ENCODE measurements around the gene PRKG1.

PRKG1 gene

DNA sequence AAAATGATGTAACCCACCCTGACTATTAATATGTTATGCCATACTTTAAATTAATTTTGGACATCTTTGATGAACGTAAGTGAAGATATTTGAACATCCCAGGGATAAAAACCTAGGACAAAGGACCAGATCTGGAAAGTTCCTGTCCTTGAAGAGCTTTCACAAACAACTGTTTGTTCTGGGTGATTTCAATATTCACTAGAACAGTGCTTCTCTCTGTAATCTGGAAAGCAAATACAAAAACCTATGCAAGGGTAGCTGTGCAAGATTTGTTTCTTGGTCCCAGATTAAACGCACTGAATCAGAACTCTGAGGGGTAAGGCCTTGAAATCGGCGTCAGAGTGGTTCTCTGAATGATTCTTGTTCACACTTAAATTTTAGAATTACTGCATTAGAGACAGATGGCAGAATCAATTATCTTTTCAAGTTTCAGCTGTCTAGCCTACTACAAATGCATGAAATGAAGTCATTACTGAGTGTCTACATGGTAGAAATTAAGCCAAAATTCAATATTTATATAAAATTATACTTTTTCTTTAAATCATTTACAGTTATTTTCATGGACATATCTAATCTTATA, 694.7 kb downstream of the PRKG1 start:
- Histone ChIP-seq H3K4me3 (ENCODE audit: insufficient read depth, low read length, poor library complexity, severe bottlenecking) (no peak overlapping the region), H3K36me3 (ENCODE audit: low read length) (no peaks in the 10 kb centered on the region), H3K4me2 (ENCODE audit: low read depth, low read length, poor library complexity, severe bottlenecking) (no peak overlapping the region), H3K9me2 (replicated peaks; ENCODE audit: insufficient read depth, low read length) (no peaks in the 10 kb centered on the region), H3K9ac (ENCODE audit: low read length) (no peak overlapping the region), H4K20me1 (ENCODE audit: low read depth, low read length) (no peaks in the 10 kb centered on the region), H3F3A (ENCODE audit: insufficient read depth) (no peaks in the 10 kb centered on the region), H3K27me3 (ENCODE audit: low read length) (no peaks in the 10 kb centered on the region), H3K27ac (ENCODE audit: low read depth, low read length) (no peak overlapping the region), H2AFZ (ENCODE audit: low read depth, low read length, severe bottlenecking) (no peak overlapping the region), H3K79me2 (ENCODE audit: insufficient read depth, low read length) (no peaks in the 10 kb centered on the region), H3K9me3 (ENCODE audit: insufficient read depth, low read length) (no peaks in the 10 kb centered on the region)
- TF ChIP-seq, protein P1, sequence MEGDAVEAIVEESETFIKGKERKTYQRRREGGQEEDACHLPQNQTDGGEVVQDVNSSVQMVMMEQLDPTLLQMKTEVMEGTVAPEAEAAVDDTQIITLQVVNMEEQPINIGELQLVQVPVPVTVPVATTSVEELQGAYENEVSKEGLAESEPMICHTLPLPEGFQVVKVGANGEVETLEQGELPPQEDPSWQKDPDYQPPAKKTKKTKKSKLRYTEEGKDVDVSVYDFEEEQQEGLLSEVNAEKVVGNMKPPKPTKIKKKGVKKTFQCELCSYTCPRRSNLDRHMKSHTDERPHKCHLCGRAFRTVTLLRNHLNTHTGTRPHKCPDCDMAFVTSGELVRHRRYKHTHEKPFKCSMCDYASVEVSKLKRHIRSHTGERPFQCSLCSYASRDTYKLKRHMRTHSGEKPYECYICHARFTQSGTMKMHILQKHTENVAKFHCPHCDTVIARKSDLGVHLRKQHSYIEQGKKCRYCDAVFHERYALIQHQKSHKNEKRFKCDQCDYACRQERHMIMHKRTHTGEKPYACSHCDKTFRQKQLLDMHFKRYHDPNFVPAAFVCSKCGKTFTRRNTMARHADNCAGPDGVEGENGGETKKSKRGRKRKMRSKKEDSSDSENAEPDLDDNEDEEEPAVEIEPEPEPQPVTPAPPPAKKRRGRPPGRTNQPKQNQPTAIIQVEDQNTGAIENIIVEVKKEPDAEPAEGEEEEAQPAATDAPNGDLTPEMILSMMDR (IDR thresholded peaks at IDR 0.05; ENCODE audit: insufficient read depth, low read length, poor library complexity, severe bottlenecking) = no peak
- TF ChIP-seq EZH2phosphoT487 (conservative IDR thresholded peaks at IDR 0.05; ENCODE audit: low read length) = no peak

DNA sequence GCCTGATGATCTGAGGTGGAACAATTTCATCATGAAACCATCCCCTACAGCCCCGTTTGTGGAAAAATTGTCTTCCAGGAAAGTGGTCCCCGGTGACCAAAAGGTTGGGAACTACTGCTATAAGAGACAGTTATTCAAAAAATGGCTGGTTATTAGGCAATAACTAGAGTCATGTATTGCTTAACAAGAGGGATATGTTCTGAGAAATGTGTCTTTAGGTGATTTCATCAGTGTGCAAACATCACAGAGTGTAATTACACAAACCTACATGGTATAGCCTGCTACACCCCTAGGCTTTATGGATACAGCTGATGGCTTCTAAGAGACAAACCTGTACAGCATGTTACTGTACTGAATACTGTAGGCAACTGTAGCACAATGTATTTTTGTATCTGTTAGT, 696.4 kb downstream of the PRKG1 start:
- no peak for TF ChIP-seq EZH2phosphoT487 (conservative IDR thresholded peaks at IDR 0.05; ENCODE audit: low read length)
- TF ChIP-seq, protein P1 (IDR thresholded peaks at IDR 0.05; ENCODE audit: insufficient read depth, low read length, poor library complexity, severe bottlenecking) = no peak
- Histone ChIP-seq H3K36me3 (ENCODE audit: low read length) (no peaks in the 10 kb centered on the region), H3K9ac (ENCODE audit: low read length) (no peak overlapping the region), H3K9me2 (replicated peaks; ENCODE audit: insufficient read depth, low read length) (no peaks in the 10 kb centered on the region), H3K79me2 (ENCODE audit: insufficient read depth, low read length) (no peaks in the 10 kb centered on the region), H3K27ac (ENCODE audit: low read depth, low read length) (no peak overlapping the region), H3K4me3 (ENCODE audit: insufficient read depth, low read length, poor library complexity, severe bottlenecking) (no peak overlapping the region), H3K4me2 (ENCODE audit: low read depth, low read length, poor library complexity, severe bottlenecking) (no peak overlapping the region), H2AFZ (ENCODE audit: low read depth, low read length, severe bottlenecking) (no peak overlapping the region), H3K27me3 (ENCODE audit: low read length) (no peaks in the 10 kb centered on the region), H4K20me1 (ENCODE audit: low read depth, low read length) (no peaks in the 10 kb centered on the region), H3K9me3 (ENCODE audit: insufficient read depth, low read length) (no peaks in the 10 kb centered on the region), H3F3A (ENCODE audit: insufficient read depth) (no peaks in the 10 kb centered on the region)

DNA sequence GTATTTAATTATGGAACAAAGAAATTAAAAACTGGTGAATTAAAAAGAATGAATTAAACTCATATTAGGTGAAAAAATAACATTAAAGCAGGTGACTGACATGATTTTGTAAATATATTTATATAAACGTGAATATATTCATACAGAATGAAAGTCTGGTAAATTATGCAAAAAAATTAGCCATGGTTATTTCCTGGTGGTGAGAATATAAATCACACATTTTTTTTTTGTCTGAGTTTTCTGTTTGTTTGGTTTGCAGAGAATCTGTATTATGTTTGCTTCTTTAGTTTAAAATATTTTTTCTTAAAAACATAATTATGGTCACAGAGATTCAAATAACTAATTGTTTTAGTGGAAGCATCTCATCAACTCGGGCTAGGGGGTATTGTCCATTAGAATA, 698.1 kb downstream of the PRKG1 start:
- Histone ChIP-seq H3K27me3 (ENCODE audit: low read length) (no peaks in the 10 kb centered on the region), H3K4me3 (ENCODE audit: insufficient read depth, low read length, poor library complexity, severe bottlenecking) (no peak overlapping the region), H3K27ac (ENCODE audit: low read depth, low read length) (no peak overlapping the region), H3K36me3 (ENCODE audit: low read length) (no peaks in the 10 kb centered on the region), H2AFZ (ENCODE audit: low read depth, low read length, severe bottlenecking) (no peak overlapping the region), H3K4me2 (ENCODE audit: low read depth, low read length, poor library complexity, severe bottlenecking) (no peak overlapping the region), H3K9me3 (ENCODE audit: insufficient read depth, low read length) (no peaks in the 10 kb centered on the region), H3F3A (ENCODE audit: insufficient read depth) (no peaks in the 10 kb centered on the region), H3K9ac (ENCODE audit: low read length) (no peak overlapping the region), H4K20me1 (ENCODE audit: low read depth, low read length) (no peaks in the 10 kb centered on the region), H3K9me2 (replicated peaks; ENCODE audit: insufficient read depth, low read length) (no peaks in the 10 kb centered on the region), H3K79me2 (ENCODE audit: insufficient read depth, low read length) (no peaks in the 10 kb centered on the region)
- TF ChIP-seq, protein P1 (IDR thresholded peaks at IDR 0.05; ENCODE audit: insufficient read depth, low read length, poor library complexity, severe bottlenecking) = no peak
- TF ChIP-seq EZH2phosphoT487 (conservative IDR thresholded peaks at IDR 0.05; ENCODE audit: low read length) = no peak
